ENCODE results near the gene KIAA1958.

DNA sequence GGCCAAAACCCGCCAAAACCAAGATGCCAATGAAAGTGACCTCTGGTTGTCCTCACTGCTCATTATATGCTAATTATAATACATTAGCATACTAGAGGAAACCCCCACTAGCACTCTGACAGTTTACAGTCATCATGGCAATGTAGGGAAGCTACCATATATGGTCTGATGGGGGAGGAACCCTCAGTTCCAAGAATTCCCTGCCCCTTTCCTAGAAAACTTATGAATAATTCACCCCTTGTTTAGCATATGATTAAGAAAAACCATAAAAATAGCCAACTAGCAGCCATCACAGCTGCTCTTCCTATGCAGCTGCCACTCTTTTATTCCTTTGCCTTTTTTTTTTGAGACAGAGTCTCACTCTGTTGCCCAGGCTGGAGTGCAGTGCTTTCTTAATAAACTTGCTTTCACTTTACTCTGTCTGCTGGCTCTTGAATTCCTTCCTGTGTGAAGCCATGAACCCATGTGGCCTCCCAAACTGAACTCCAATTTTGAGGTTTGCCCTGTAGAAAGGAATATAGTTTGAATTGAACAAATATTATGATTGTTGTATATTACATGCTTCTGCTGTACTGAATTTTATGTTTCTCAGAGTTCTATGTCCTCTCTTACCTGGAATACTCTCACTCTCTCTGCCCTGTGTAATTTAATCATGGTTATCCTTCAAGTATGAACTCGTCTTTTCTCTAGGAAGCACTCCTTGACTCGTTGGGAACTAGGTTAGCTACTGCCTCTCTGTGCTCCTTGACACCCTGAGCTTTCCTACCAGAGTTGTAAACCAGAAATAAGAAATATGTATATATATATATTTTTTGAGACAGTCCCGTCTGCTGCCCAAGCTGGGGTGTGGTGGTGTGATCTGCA, 59.8 kb downstream of the KIAA1958 start:
- TF ChIP-seq, protein P1, sequence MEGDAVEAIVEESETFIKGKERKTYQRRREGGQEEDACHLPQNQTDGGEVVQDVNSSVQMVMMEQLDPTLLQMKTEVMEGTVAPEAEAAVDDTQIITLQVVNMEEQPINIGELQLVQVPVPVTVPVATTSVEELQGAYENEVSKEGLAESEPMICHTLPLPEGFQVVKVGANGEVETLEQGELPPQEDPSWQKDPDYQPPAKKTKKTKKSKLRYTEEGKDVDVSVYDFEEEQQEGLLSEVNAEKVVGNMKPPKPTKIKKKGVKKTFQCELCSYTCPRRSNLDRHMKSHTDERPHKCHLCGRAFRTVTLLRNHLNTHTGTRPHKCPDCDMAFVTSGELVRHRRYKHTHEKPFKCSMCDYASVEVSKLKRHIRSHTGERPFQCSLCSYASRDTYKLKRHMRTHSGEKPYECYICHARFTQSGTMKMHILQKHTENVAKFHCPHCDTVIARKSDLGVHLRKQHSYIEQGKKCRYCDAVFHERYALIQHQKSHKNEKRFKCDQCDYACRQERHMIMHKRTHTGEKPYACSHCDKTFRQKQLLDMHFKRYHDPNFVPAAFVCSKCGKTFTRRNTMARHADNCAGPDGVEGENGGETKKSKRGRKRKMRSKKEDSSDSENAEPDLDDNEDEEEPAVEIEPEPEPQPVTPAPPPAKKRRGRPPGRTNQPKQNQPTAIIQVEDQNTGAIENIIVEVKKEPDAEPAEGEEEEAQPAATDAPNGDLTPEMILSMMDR (IDR thresholded peaks at IDR 0.05), result no peak
- no peak for TF ChIP-seq EZH2 (IDR thresholded peaks at IDR 0.05; ENCODE audit: borderline replicate concordance, insufficient read depth, low read depth, low read length, poor library complexity, severe bottlenecking)
